Bronchial epithelial cell (primary cell): ENCODE results near the gene TMEM218. TPM values are rescaled to one million over a fixed set of nuclear protein-coding genes. Genes with fewer than 3 reads are reported as not detected.
"Not testable (repeated sequence)": the region's sequence is repeated elsewhere in the genome, so short reads cannot be mapped to it uniquely, and the experiment has no call there.

Experiments
- DNase-seq: peaks from one replicate; pipeline ENCODE4 v3.0.0-alpha.2; 2010; ENCODE audit warnings: low read depth
- FAIRE-seq: peaks from 2 replicates; lab custom pipeline; 2011; peaks lifted over from hg19 to GRCh38; lab: Jason Lieb, UNC
- H3K27me3 ChIP-seq: 2 replicates; pipeline ENCODE4 v1.5.1; 2011; ENCODE audit warnings: low read length; ENCODE audit not compliant: control insufficient read depth, insufficient read depth
- H3K36me3 ChIP-seq: 2 replicates; pipeline ENCODE4 v1.5.1; 2011; ENCODE audit warnings: low read length; ENCODE audit not compliant: control insufficient read depth, insufficient read depth
- H3K4me3 ChIP-seq: 2 replicates; pipeline ENCODE4 v1.5.1; 2011; ENCODE audit warnings: mild to moderate bottlenecking, low read depth, low read length, control low read depth
- total RNA-seq: library from RNA; depleted of rRNA; stranded (reverse); fragments of >200 nt; gene quantifications from 2 replicates; pipeline ENCODE4 v1.2.1, GENCODE V29; 2014
- TF ChIP-seq, protein P1 (sequence below): IDR thresholded peaks from 2 replicates; pipeline ENCODE4 v1.5.1; 2011; ENCODE audit warnings: mild to moderate bottlenecking, moderate library complexity, low read length, control low read depth, inconsistent platforms; ENCODE audit not compliant: insufficient read depth, severe bottlenecking

TMEM218 gene
- total RNA-seq, 1 donor from 2014 or later: 28.4 TPM

GRCh38 chr11:125062218-125062930 lies 49.1 kb downstream of the TMEM218 start:
- no peaks in the 10 kb centered on the region for H3K27me3 ChIP-seq
- TF ChIP-seq, protein P1, sequence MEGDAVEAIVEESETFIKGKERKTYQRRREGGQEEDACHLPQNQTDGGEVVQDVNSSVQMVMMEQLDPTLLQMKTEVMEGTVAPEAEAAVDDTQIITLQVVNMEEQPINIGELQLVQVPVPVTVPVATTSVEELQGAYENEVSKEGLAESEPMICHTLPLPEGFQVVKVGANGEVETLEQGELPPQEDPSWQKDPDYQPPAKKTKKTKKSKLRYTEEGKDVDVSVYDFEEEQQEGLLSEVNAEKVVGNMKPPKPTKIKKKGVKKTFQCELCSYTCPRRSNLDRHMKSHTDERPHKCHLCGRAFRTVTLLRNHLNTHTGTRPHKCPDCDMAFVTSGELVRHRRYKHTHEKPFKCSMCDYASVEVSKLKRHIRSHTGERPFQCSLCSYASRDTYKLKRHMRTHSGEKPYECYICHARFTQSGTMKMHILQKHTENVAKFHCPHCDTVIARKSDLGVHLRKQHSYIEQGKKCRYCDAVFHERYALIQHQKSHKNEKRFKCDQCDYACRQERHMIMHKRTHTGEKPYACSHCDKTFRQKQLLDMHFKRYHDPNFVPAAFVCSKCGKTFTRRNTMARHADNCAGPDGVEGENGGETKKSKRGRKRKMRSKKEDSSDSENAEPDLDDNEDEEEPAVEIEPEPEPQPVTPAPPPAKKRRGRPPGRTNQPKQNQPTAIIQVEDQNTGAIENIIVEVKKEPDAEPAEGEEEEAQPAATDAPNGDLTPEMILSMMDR: no peak
- FAIRE-seq: no peak
- DNase-seq: no peak
- peak overlapping the region; percentile 72 for H3K4me3 ChIP-seq
- H3K36me3 ChIP-seq: no peaks in the 10 kb centered on the region

DNA sequence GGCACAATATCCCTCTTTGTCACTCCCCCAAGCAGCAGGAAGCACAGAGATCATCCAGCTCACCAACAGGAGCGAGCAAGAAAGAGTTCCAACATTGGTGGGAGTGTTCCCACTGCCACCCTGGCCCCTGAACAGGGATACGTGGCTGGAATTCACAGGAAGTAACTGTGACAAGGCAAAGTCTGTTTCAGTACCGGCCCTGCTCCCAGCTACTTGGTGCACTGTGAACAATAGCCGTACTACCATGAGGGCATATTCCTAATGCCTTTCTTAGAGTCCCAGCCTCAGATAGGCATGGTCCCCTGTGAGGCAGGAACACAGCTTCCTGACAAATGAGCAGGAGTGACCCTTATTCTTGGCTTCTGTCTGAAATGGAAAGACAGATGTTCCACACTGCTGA lies 50.1 kb downstream of the TMEM218 start:
- no peak overlapping the region for H3K4me3 ChIP-seq
- FAIRE-seq: peak; percentile 7
- no peaks in the 10 kb centered on the region for H3K27me3 ChIP-seq
- DNase-seq: no peak
- H3K36me3 ChIP-seq: no peaks in the 10 kb centered on the region
- TF ChIP-seq, protein P1: no peak

- TF ChIP-seq, protein P1: no peak
- H3K27me3 ChIP-seq: no peaks in the 10 kb centered on the region
- no peak for FAIRE-seq
- no peak for DNase-seq
- H3K36me3 ChIP-seq: no peaks in the 10 kb centered on the region
- H3K4me3 ChIP-seq: no peak overlapping the region
Observed at GRCh38 chr11:125057693-125058016, 53.8 kb downstream of the TMEM218 start.

GRCh38 chr11:125056931-125057692 lies 54.3 kb downstream of the TMEM218 start:
- no peak for FAIRE-seq
- no peak for DNase-seq
- no peaks in the 10 kb centered on the region for H3K36me3 ChIP-seq
- no peak overlapping the region for H3K4me3 ChIP-seq
- TF ChIP-seq, protein P1: no peak
- no peaks in the 10 kb centered on the region for H3K27me3 ChIP-seq

- H3K4me3 ChIP-seq, DNase-seq, FAIRE-seq, H3K27me3 ChIP-seq, H3K36me3 ChIP-seq: not testable (repeated sequence)
Observed at GRCh38 chr11:125056111-125056510, 55.3 kb downstream of the TMEM218 start.

DNA sequence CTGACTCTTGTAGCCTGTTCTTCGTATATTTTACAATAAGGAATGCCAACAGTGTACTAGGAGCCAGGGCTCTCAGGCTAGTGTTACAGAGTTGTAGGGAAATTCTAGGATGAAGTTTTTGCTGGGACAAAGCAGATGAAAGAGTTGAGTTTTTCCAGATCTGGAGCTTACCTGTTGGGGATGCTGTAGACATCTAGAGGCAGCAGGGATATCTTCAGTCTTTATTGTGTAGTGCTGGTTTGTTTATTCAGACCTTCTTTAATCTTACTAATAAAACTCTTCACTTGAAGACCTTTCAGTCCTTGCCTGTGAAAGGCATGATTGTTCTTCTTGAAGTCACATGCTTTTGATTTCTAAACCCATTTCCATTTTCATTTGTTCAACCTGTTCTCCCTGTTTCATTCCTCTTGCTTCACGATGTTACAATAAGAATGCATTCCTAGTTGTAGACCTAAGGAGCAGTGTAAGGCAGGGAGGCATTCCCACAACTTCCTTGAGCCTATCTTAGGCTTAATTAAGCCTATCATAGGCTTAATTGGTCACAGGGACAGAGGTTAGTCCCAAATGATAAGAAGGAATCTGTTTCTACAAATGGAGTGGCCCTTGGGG lies 56.2 kb downstream of the TMEM218 start:
- H3K27me3 ChIP-seq: no peaks in the 10 kb centered on the region
- FAIRE-seq: no peak
- TF ChIP-seq, protein P1: no peak

More for the DNA sequence above, 56.2 kb downstream of the TMEM218 start:
- peak; percentile 50 for DNase-seq
- Histone ChIP-seq H3K4me3 (no peak overlapping the region), H3K36me3 (no peaks in the 10 kb centered on the region)
